ENCODE measurements around the gene AKAP13.

GRCh38 chr15:85633859-85634258 lies 253.5 kb downstream of the AKAP13 start:
- no peak for TF ChIP-seq CTCF (IDR thresholded peaks at IDR 0.05)
- no peak for TF ChIP-seq EZH2phosphoT487 (IDR thresholded peaks at IDR 0.05)

Data from neural progenitor cell (in vitro differentiated cells).